NT2/D1 (cell line): Measurements from ENCODE around the gene ABLIM1.

ENCODE experiments used
- DNase-seq: peaks from one replicate; pipeline ENCODE4 v3.0.0-alpha.2; 2011; ENCODE audit warnings: low read depth, low spot score
- H3K27me3 ChIP-seq: 2 replicates; pipeline ENCODE4 v1.6.0; 2011; ENCODE audit warnings: mild to moderate bottlenecking; ENCODE audit not compliant: insufficient read length, insufficient read depth
- H3K36me3 ChIP-seq: 2 replicates; pipeline ENCODE4 v1.6.1; 2011; ENCODE audit warnings: mild to moderate bottlenecking, low read length, mixed read lengths; ENCODE audit not compliant: insufficient read depth, insufficient read length
- H3K4me1 ChIP-seq: 2 replicates; pipeline ENCODE4 v1.5.1; 2011; ENCODE audit not compliant: insufficient read depth, insufficient read length
- H3K4me3 ChIP-seq: 2 replicates; pipeline ENCODE4 v1.5.1; 2011; ENCODE audit warnings: low read depth; ENCODE audit not compliant: insufficient read length
- H3K9ac ChIP-seq: 2 replicates; pipeline ENCODE4 v1.6.0; 2011; ENCODE audit warnings: low read depth; ENCODE audit not compliant: insufficient read length
- H3K9me3 ChIP-seq: 2 replicates; pipeline ENCODE4 v1.5.1; 2011; ENCODE audit warnings: mild to moderate bottlenecking, low read length; ENCODE audit not compliant: insufficient read depth
- SUZ12 ChIP-seq: IDR thresholded peaks from 2 replicates; pipeline ENCODE4 v1.6.1; 2011; ENCODE audit not compliant: insufficient read length, insufficient read depth; ENCODE audit errors: extremely low read depth
- YY1 ChIP-seq: IDR thresholded peaks from 2 replicates; pipeline ENCODE4 v1.6.1; 2011; ENCODE audit not compliant: insufficient read length, insufficient read depth
- ZNF274 ChIP-seq: IDR thresholded peaks from 2 replicates; pipeline ENCODE4 v1.6.1; 2011; ENCODE audit warnings: mild to moderate bottlenecking, low read depth, low read length

Gene ABLIM1

GRCh38 chr10:114427124-114427852 lies 230.8 kb downstream of the ABLIM1 start:
- DNase-seq: no peak
- Histone ChIP-seq H3K4me3 (no peak overlapping the region), H3K27me3 (no peaks in the 10 kb centered on the region), H3K9ac (no peak overlapping the region), H3K9me3 (no peaks in the 10 kb centered on the region), H3K36me3 (peaks cover 2% of the 10 kb centered on the region), H3K4me1 (peaks cover 2% of the 10 kb centered on the region)
- TF ChIP-seq YY1 (no peak), SUZ12 (no peak), ZNF274 (no peak)

GRCh38 chr10:114426476-114426875 lies 231.6 kb downstream of the ABLIM1 start:
- TF ChIP-seq SUZ12: no peak
- no peak for TF ChIP-seq YY1
- TF ChIP-seq ZNF274: no peak
- peaks cover 2% of the 10 kb centered on the region for H3K4me1 ChIP-seq

GRCh38 chr10:114420811-114421485 lies 237.1 kb downstream of the ABLIM1 start:
- Histone ChIP-seq H3K27me3 (no peaks in the 10 kb centered on the region), H3K9me3 (no peaks in the 10 kb centered on the region), H3K36me3 (no peaks in the 10 kb centered on the region), H3K4me1 (no peaks in the 10 kb centered on the region), H3K4me3 (no peak overlapping the region), H3K9ac (no peak overlapping the region)
- TF ChIP-seq ZNF274 (no peak), SUZ12 (no peak), YY1 (no peak)
- DNase-seq: no peak

More at GRCh38 chr10:114426476-114426875, 231.6 kb downstream of the ABLIM1 start:
- Histone ChIP-seq H3K36me3 (peaks cover 2% of the 10 kb centered on the region), H3K9ac (no peak overlapping the region), H3K4me3 (no peak overlapping the region), H3K9me3 (no peaks in the 10 kb centered on the region), H3K27me3 (no peaks in the 10 kb centered on the region)
- DNase-seq: no peak

- Histone ChIP-seq H3K4me1 (no peaks in the 10 kb centered on the region), H3K9ac (no peak overlapping the region), H3K9me3 (no peaks in the 10 kb centered on the region), H3K27me3 (no peaks in the 10 kb centered on the region), H3K36me3 (no peaks in the 10 kb centered on the region), H3K4me3 (no peak overlapping the region)
- DNase-seq: no peak
- TF ChIP-seq YY1 (no peak), ZNF274 (no peak), SUZ12 (no peak)
Observed at GRCh38 chr10:114418109-114418508, 240.0 kb downstream of the ABLIM1 start.

- no peak for DNase-seq
Observed at GRCh38 chr10:114412907-114413797, 244.9 kb downstream of the ABLIM1 start.

GRCh38 chr10:114408968-114409444 lies 249.1 kb downstream of the ABLIM1 start:
- H3K27me3 ChIP-seq: peaks cover 27% of the 10 kb centered on the region
- no peak for DNase-seq
- no peak overlapping the region for H3K4me3 ChIP-seq
- no peaks in the 10 kb centered on the region for H3K9me3 ChIP-seq
- H3K9ac ChIP-seq: no peak overlapping the region
- TF ChIP-seq SUZ12: no peak
- H3K4me1 ChIP-seq: peaks cover 4% of the 10 kb centered on the region
- H3K36me3 ChIP-seq: no peaks in the 10 kb centered on the region

More at GRCh38 chr10:114412907-114413797, 244.9 kb downstream of the ABLIM1 start:
- Histone ChIP-seq H3K4me1 (peaks cover 4% of the 10 kb centered on the region), H3K36me3 (no peaks in the 10 kb centered on the region), H3K9ac (no peak overlapping the region), H3K9me3 (no peaks in the 10 kb centered on the region), H3K4me3 (no peak overlapping the region), H3K27me3 (no peaks in the 10 kb centered on the region)
- TF ChIP-seq ZNF274: no peak
- no peak for TF ChIP-seq SUZ12
- no peak for TF ChIP-seq YY1
